ENCODE results near the gene MAGED1. TPM values are rescaled to one million over a fixed set of nuclear protein-coding genes. Genes with fewer than 3 reads are reported as not detected.

The MAGED1 gene
- polyA plus RNA-seq, 1 of the 3 experiments (the other 2 are of a cell fraction), result 184 TPM

GRCh38 chrX:51899741-51900140, 6.3 kb downstream of the MAGED1 start:
- 74% methylated on average over 2 of the region's 2 CpGs for WGBS (ENCODE audit: low lambda C conversion rate)
- no peak overlapping the region for H3K4me3 ChIP-seq (ENCODE audit: low read depth in 2 of 2, low read length in 1 of 2)
- H4K20me1 ChIP-seq (ENCODE audit: insufficient read depth), result peaks cover 54% of the 10 kb centered on the region
- no peak overlapping the region for H3K9ac ChIP-seq
- H3K9me2 ChIP-seq, result no peaks in the 10 kb centered on the region
- H3K79me2 ChIP-seq (ENCODE audit: insufficient read depth), result peaks cover 30% of the 10 kb centered on the region
- no peak overlapping the region for H3K4me2 ChIP-seq
- H3K9me3 ChIP-seq, result no peaks in the 10 kb centered on the region
- H3K27me3 ChIP-seq (ENCODE audit: insufficient read depth), result no peaks in the 10 kb centered on the region
- no peak overlapping the region for H2AFZ ChIP-seq (ENCODE audit: low read depth)
- H3K27ac ChIP-seq (ENCODE audit: low read depth in 2 of 2, low read length in 1 of 2), result no peak overlapping the region
- ChIA-PET POLR2A (no interaction called here), CTCF (no interaction called here)
- peaks cover 20% of the 10 kb centered on the region for H3F3A ChIP-seq (replicated peaks; ENCODE audit: insufficient read depth)
- no peak for DNase-seq
- peaks cover 4 to 23% of the 10 kb centered on the region in 2 experiments; a peak in 2 of 4 replicates for H3K4me1 ChIP-seq (ENCODE audit: control insufficient read depth in 1 of 2, insufficient read depth in 2 of 2, low read depth in 1 of 2, low read length in 1 of 2)
- TF ChIP-seq GATA2 (CRISPR knock-in tag; IDR thresholded peaks at IDR 0.05) (no peak), POLR2AphosphoS5 (IDR thresholded peaks at IDR 0.05; ENCODE audit: low read depth, low read length) (no peak), NFIC (IDR thresholded peaks at IDR 0.05; ENCODE audit: borderline replicate concordance) (no peak), FOSL2 (IDR thresholded peaks at IDR 0.05; ENCODE audit: borderline replicate concordance, low read depth) (no peak), MAX (IDR thresholded peaks at IDR 0.05; ENCODE audit: low read depth) (no peak), USF1 (IDR thresholded peaks at IDR 0.05; ENCODE audit: borderline replicate concordance, low read depth) (no peak), ZBTB33 (IDR thresholded peaks at IDR 0.05; ENCODE audit: borderline replicate concordance, low read depth) (no peak), USF2 (IDR thresholded peaks at IDR 0.05; ENCODE audit: borderline replicate concordance, low read depth, low read length) (no peak), TCF12 (IDR thresholded peaks at IDR 0.05) (no peak), GABPA (IDR thresholded peaks at IDR 0.05; ENCODE audit: low read depth) (no peak), JUND (IDR thresholded peaks at IDR 0.05) (no peak), MXI1 (IDR thresholded peaks at IDR 0.05; ENCODE audit: low read depth, low read length) (no peak), TAF1 (IDR thresholded peaks at IDR 0.05; ENCODE audit: borderline replicate concordance, low read depth, low read length) (no peak), FOXJ3 (CRISPR knock-in tag; IDR thresholded peaks at IDR 0.05) (no peak), CHD2 (IDR thresholded peaks at IDR 0.05; ENCODE audit: low read length, partially characterized antibody) (no peak), MEF2A (IDR thresholded peaks at IDR 0.05; ENCODE audit: borderline replicate concordance, low read depth) (no peak)
- peaks cover 60 to 65% of the 10 kb centered on the region in 2 experiments for H3K36me3 ChIP-seq (replicated peaks in 1 of 2; ENCODE audit: control insufficient read depth in 1 of 2, insufficient read depth in 2 of 2, low read length in 1 of 2)

Data from SK-N-SH (cell line).